MCF 10A (cell line): ENCODE results near the gene NCOA5. TPM values are rescaled to one million over a fixed set of nuclear protein-coding genes. Genes with fewer than 3 reads are reported as not detected.

Experiments used
- BruUV-seq: library from RNA; stranded (reverse); fragments of 400-500 nt; replicated peaks from 2 replicates; lab custom pipeline; 2021; lab: Mats Ljungman, UMichigan
- CTCF ChIA-PET: fragments of 300-600 bp; sonication (Branson Sonifier 250); formaldehyde crosslinking; extraction: SDS; loops from one replicate; lab custom pipeline; 2021; ENCODE audit warnings: antibody characterized with exemption, inconsistent platforms; lab: Yijun Ruan, JAX
- POLR2A ChIA-PET: fragments of 300-600, 350-650 bp; sonication (Branson Sonifier 250); formaldehyde crosslinking; extraction: SDS; loops from one replicate; lab custom pipeline; 2020; ENCODE audit warnings: antibody characterized with exemption, inconsistent platforms; lab: Yijun Ruan, JAX
- DNase-seq: peaks from one replicate; pipeline ENCODE4 v3.0.0-alpha.2; 2018; ENCODE audit not compliant: unreplicated experiment
- H3K27ac Mint-ChIP-seq: one replicate; pipeline ENCODE4 v1.8.0; 2022; ENCODE audit warnings: mild to moderate bottlenecking, low read depth, mixed read lengths; ENCODE audit not compliant: unreplicated experiment
- H3K27me3 Mint-ChIP-seq: one replicate; pipeline ENCODE4 v1.8.0; 2022; ENCODE audit warnings: mixed read lengths; ENCODE audit not compliant: insufficient read depth, unreplicated experiment
- H3K36me3 Mint-ChIP-seq: one replicate; pipeline ENCODE4 v1.8.0; 2022; ENCODE audit warnings: mild to moderate bottlenecking, moderate library complexity, mixed read lengths; ENCODE audit not compliant: insufficient read depth, unreplicated experiment
- H3K4me1 Mint-ChIP-seq: one replicate; pipeline ENCODE4 v1.8.0; 2022; ENCODE audit warnings: mixed read lengths; ENCODE audit not compliant: insufficient read depth, unreplicated experiment
- H3K4me3 Mint-ChIP-seq: one replicate; pipeline ENCODE4 v1.8.0; 2022; ENCODE audit warnings: mild to moderate bottlenecking, moderate library complexity, mixed read lengths; ENCODE audit not compliant: unreplicated experiment
- H3K9me3 Mint-ChIP-seq: one replicate; pipeline ENCODE4 v1.8.0; 2022; ENCODE audit warnings: mixed read lengths; ENCODE audit not compliant: unreplicated experiment
- intact Hi-C: fragments of 100-400 bp; cut with micrococcal nuclease; formaldehyde crosslinking; loops from 2 replicates; pipeline ENCODE4 v1.14.1; 2022
- total RNA-seq: library from RNA; stranded (reverse); gene quantifications from 2 replicates; pipeline ENCODE4 v1.2.3, GENCODE V29; 2022
- TF ChIP-seq, protein P1 (sequence below): fragments of 200-600 bp; IDR thresholded peaks from one replicate; pipeline ENCODE4 v1.8.0; 2022; ENCODE audit warnings: antibody characterized with exemption, mild to moderate bottlenecking; ENCODE audit not compliant: unreplicated experiment

NCOA5 gene
- total RNA-seq, 1 experiment from 2014 or later, result 26.0 TPM

DNA sequence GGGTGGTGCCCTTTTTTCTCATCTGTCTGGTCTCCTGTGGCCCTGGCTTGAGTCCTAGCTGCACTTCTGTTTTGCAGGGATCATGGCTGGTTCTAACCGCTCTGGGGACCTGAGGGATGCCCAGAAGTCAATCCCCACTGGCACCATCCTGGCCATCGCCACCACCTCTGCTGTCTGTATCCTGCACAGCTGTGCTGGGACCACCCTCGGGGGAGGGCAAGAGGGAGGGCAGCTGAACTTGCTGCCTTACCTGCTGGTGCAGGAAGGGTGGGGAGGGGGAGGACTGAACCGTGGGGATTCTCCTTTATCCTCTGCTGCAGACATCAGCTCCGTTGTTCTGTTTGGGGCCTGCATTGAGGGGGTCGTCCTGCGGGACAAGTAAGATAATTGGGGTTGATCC, 46.2 kb downstream of the NCOA5 start:
- Mint-ChIP-seq H3K4me3 (no peak overlapping the region), H3K27ac (no peak overlapping the region), H3K36me3 (peaks cover 4% of the 10 kb centered on the region), H3K9me3 (no peaks in the 10 kb centered on the region), H3K27me3 (peaks cover 81% of the 10 kb centered on the region), H3K4me1 (no peaks in the 10 kb centered on the region)
- ChIA-PET POLR2A (interaction anchor here (0.7 to 0.8 kb wide), 2 partner anchors 9 to 394 kb away, joined by 3 read pairs; no protein-coding TSS in a partner anchor), CTCF (interaction anchor here (0.5 to 1.7 kb wide), 3 partner anchors 29 to 1144 kb away, joined by 3 read pairs; no protein-coding TSS in a partner anchor)
- no TSS peak for BruUV-seq
- DNase-seq, result no peak
- TF ChIP-seq, protein P1, sequence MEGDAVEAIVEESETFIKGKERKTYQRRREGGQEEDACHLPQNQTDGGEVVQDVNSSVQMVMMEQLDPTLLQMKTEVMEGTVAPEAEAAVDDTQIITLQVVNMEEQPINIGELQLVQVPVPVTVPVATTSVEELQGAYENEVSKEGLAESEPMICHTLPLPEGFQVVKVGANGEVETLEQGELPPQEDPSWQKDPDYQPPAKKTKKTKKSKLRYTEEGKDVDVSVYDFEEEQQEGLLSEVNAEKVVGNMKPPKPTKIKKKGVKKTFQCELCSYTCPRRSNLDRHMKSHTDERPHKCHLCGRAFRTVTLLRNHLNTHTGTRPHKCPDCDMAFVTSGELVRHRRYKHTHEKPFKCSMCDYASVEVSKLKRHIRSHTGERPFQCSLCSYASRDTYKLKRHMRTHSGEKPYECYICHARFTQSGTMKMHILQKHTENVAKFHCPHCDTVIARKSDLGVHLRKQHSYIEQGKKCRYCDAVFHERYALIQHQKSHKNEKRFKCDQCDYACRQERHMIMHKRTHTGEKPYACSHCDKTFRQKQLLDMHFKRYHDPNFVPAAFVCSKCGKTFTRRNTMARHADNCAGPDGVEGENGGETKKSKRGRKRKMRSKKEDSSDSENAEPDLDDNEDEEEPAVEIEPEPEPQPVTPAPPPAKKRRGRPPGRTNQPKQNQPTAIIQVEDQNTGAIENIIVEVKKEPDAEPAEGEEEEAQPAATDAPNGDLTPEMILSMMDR, result no peak
- intact Hi-C loops, result no loop called here

DNA sequence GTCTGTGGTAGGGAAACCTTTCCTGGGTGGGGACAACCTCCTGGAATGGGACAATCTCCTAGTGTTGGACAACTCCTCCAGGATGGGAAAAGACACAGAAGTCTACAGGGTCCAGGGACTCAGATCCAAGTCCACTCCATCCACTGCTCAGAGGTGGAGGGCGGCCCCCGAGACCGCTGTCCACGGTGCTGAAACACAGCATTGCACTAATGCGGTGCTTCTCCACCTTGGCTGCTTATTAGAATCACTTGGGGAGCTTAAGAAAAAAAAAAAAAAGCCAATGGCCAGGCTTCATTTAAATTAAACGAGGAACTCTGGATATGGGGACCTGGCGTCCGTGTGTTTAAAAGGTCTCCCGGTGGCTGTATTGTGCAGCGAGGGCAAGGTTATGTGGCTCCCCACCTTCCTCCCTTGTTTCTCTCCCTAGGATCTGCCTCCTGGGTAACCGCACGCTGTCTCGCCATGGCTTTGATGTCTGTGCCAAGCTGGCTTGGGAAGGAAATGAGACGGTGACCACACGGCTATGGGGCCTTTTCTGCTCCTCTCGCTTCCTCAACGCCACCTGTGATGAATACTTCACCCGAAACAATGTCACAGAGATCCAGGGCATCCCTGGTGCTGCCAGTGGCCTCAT, 48.7 kb downstream of the NCOA5 start:
- Mint-ChIP-seq H3K27ac (no peak overlapping the region), H3K27me3 (peaks cover 81% of the 10 kb centered on the region), H3K4me3 (no peak overlapping the region), H3K36me3 (peaks cover 4% of the 10 kb centered on the region), H3K9me3 (no peaks in the 10 kb centered on the region), H3K4me1 (no peaks in the 10 kb centered on the region)
- no TSS peak for BruUV-seq
- TF ChIP-seq, protein P1, result no peak
- DNase-seq, result peak; percentile 57
- intact Hi-C loops, result no loop called here
- ChIA-PET POLR2A (no interaction called here), CTCF (no interaction called here)

DNA sequence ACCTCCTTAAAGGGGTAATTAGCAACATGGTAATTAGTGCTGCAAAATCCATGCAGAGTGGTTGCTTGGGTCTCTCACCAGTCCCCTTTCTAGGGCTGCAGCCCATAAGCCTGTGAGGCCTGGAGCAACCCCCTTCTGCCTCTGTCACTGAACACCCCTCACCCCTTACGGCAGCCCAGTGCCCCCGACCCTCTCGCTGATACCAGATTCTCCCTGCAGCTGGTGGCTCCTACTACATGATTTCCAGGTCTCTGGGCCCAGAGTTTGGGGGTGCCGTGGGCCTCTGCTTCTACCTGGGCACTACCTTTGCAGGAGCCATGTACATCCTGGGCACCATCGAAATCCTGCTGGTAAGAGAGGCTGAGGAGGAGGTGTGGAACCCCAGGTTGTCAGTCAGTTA, 52.7 kb downstream of the NCOA5 start:
- Mint-ChIP-seq H3K27me3 (peaks cover 87% of the 10 kb centered on the region), H3K4me1 (peaks cover 6% of the 10 kb centered on the region), H3K4me3 (no peak overlapping the region), H3K9me3 (no peaks in the 10 kb centered on the region), H3K36me3 (peaks cover 4% of the 10 kb centered on the region), H3K27ac (no peak overlapping the region)
- TF ChIP-seq, protein P1, result no peak
- ChIA-PET POLR2A (no interaction called here), CTCF (interaction anchor here (2.0 kb wide), 1 partner anchor 14 kb away, joined by 7 read pairs; no protein-coding TSS in a partner anchor)
- no peak for DNase-seq
- BruUV-seq, result no TSS peak
- intact Hi-C loops, result no loop called here

DNA sequence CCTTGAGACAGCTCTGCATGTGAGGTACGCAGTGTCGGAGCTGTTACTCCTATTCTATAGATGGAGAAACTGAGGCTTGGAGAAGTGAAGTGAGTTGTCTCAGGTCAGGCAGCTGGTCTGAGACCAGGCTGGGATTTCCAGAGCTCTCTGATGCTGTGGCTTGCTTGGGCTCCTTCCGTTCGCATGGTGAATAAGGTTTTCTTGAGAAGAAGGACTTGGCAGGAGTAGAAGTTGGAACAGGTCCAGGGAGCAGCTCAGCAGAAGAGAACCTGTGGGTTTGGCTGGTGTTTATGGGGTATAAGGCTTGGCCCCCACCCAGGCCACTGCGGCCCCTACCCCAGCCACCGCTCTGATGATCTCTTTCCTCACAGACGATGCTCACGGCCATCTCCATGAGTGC, 53.4 kb downstream of the NCOA5 start:
- CTCF ChIA-PET, result interaction anchor here (0.5 to 2.0 kb wide), 2 partner anchors 13 to 46 kb away, joined by 4 to 7 read pairs; no protein-coding TSS in a partner anchor

More for the DNA sequence above, 53.4 kb downstream of the NCOA5 start:
- intact Hi-C loops, result no loop called here
- H3K27ac Mint-ChIP-seq, result no peak overlapping the region
- no peak for DNase-seq
- H3K4me3 Mint-ChIP-seq, result no peak overlapping the region
- peaks cover 4% of the 10 kb centered on the region for H3K36me3 Mint-ChIP-seq
- H3K4me1 Mint-ChIP-seq, result peaks cover 6% of the 10 kb centered on the region
- POLR2A ChIA-PET, result no interaction called here
- BruUV-seq, result no TSS peak
- H3K27me3 Mint-ChIP-seq, result peaks cover 80% of the 10 kb centered on the region
- H3K9me3 Mint-ChIP-seq, result no peaks in the 10 kb centered on the region
- TF ChIP-seq, protein P1, result no peak
